Uterus (tissue), 2 donors: ENCODE results near the gene PLA2G5.

Source experiments
- CTCF ChIP-seq, 4 experiments: fragments of 200-600 bp in 2 of 4; fragments of 450-650 bp in 2 of 4; sonication (generic) in 2 of 4; IDR thresholded peaks; one replicate each; pipeline ENCODE4 v1.5.1; 2016 to 2019; ENCODE audit warnings: antibody characterized with exemption in 4 of 4, mild to moderate bottlenecking in 2 of 4, moderate library complexity in 1 of 4
- POLR2A ChIP-seq, 2 donors: fragments of 450-650 bp; IDR thresholded peaks; one replicate each; pipeline ENCODE4 v1.6.1; 2016; ENCODE audit warnings: antibody characterized with exemption in 2 of 2, mild to moderate bottlenecking in 1 of 2, moderate library complexity in 1 of 2

- TF ChIP-seq POLR2A (IDR thresholded peaks at IDR 0.05): no peak
- no peak for TF ChIP-seq CTCF (IDR thresholded peaks at IDR 0.05)
Measured at GRCh38 chr1:20108366-20109123, 38.6 kb downstream of the PLA2G5 start.
